AG09319 (cell line): Measurements from ENCODE around the gene ATP1A2.

Source experiments
- DNase-seq: peaks from one replicate; pipeline ENCODE4 v3.0.0-alpha.2; 2010; ENCODE audit warnings: low read depth; ENCODE audit errors: extremely low read depth
- TF ChIP-seq, protein P1 (sequence below): IDR thresholded peaks from 2 replicates; pipeline ENCODE4 v1.5.1; 2011; ENCODE audit warnings: low read depth, mild to moderate bottlenecking, inconsistent platforms, low read length, moderate library complexity

The ATP1A2 gene

DNA sequence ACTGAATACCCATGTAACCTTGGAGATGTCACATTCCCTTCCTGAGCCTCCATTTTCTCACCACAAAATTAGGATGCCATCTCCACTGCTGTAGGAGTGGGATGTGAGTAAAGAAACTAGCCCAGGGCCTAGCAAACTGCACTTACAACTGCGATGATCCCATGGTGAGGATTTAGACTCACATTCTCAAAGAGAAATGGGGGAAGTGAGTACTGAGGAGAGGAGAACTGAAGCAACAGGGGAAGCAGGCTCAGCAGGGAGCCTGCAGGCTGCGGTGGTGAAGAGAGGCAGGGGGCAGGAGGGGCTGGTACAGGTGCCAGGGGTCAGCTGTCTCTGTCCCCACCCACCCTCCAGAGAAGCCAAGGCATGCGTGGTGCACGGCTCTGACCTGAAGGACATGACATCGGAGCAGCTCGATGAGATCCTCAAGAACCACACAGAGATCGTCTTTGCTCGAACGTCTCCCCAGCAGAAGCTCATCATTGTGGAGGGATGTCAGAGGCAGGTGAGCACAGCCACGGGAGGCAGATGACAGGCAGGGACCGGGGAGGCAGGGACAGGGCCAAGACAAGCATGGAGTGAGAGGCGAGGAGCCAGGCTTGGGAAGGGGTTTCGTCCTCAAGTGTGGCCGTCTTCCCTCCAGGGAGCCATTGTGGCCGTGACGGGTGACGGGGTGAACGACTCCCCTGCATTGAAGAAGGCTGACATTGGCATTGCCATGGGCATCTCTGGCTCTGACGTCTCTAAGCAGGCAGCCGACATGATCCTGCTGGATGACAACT is 19.4 kb downstream of the ATP1A2 start:
- DNase-seq = no peak

DNA sequence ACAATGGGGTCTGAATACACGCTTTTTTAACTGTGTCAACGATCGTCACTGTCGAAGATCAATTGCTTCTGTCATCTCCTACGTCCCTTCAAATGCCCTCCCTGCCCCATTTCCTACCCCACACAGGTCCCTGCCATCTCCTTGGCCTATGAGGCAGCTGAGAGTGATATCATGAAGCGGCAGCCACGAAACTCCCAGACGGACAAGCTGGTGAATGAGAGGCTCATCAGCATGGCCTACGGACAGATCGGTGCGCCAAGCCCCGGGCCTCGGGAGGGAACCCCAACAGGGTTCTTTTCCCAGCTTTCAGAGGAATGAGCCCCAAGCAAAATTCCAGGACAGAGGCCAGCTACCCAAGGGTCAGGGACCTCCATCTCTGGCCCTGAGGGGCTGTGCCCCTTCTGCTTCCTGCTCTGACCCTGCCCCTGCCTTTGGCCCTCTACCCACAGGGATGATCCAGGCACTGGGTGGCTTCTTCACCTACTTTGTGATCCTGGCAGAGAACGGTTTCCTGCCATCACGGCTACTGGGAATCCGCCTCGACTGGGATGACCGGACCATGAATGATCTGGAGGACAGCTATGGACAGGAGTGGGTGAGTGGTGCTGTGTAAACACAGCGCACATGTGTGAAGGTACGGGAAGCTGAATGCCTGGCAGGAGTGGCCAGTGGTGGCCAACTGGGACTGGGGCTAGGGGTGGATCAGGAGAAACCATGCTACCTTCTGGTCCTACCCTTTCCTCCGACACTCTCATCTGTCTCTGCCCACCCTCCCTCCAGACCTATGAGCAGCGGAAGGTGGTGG is 20.8 kb downstream of the ATP1A2 start:
- TF ChIP-seq, protein P1, sequence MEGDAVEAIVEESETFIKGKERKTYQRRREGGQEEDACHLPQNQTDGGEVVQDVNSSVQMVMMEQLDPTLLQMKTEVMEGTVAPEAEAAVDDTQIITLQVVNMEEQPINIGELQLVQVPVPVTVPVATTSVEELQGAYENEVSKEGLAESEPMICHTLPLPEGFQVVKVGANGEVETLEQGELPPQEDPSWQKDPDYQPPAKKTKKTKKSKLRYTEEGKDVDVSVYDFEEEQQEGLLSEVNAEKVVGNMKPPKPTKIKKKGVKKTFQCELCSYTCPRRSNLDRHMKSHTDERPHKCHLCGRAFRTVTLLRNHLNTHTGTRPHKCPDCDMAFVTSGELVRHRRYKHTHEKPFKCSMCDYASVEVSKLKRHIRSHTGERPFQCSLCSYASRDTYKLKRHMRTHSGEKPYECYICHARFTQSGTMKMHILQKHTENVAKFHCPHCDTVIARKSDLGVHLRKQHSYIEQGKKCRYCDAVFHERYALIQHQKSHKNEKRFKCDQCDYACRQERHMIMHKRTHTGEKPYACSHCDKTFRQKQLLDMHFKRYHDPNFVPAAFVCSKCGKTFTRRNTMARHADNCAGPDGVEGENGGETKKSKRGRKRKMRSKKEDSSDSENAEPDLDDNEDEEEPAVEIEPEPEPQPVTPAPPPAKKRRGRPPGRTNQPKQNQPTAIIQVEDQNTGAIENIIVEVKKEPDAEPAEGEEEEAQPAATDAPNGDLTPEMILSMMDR = no peak

More for the DNA sequence above, 19.4 kb downstream of the ATP1A2 start:
- TF ChIP-seq, protein P1 = no peak

DNA sequence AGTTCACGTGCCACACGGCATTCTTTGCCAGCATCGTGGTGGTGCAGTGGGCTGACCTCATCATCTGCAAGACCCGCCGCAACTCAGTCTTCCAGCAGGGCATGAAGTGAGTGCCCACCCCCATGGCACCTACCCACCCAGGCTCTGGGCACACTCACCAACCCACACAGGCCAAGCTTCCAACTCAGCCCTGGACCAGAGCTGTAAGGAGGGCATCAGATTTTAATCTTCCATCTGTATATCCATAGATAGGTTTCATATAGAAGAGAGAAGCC is 21.3 kb downstream of the ATP1A2 start:
- DNase-seq = no peak
- TF ChIP-seq, protein P1 = no peak

More for the DNA sequence above, 20.8 kb downstream of the ATP1A2 start:
- no peak for DNase-seq

DNA sequence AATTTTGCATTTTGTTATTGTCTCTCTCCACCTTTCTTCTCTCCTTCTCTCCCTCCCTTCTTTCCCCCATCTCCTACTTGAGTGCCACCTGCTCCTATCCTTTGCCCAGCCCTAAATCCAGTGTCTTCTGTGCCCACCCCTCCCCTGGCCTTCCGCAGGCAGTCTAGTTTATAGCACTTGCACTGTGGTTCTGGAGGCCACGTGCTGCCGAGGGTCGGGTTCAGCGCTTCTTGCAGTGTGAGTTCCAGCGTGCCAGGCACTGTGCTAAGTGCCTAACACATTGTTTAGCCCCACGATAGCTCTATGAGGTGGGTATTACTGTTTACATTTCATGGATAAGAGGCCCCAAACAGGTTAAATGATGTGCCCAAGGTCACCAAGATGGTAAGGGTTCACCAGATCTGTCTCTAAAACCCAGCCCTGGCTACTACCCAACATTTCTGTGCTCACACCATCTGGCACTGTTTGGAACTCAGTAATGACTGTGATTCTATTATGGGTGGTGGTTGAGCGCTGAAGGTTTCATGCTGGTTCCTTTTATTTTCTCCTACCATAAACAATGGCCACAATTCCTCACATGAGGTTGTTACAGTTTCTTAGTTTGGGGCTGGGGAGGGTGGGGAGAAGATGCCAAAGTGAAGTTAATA is 21.8 kb downstream of the ATP1A2 start:
- TF ChIP-seq, protein P1 = no peak
- no peak for DNase-seq

DNA sequence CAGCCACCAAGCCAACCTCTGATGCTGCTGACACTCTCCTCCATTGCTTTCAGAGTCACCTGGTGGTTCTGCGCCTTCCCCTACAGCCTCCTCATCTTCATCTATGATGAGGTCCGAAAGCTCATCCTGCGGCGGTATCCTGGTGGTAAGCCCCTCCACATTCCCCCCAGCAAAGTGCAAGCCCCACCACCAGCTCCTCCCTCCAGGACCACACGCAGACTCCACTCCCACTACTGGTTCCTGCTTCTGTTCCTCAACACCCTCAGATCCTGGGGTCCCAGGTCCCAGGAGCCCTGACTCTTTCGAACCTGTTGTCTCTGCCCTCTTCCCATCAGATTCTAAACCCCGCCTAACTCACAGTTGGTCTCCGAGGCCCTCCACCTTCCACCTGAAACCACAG is 24.3 kb downstream of the ATP1A2 start:
- DNase-seq = no peak
- TF ChIP-seq, protein P1 = no peak

DNA sequence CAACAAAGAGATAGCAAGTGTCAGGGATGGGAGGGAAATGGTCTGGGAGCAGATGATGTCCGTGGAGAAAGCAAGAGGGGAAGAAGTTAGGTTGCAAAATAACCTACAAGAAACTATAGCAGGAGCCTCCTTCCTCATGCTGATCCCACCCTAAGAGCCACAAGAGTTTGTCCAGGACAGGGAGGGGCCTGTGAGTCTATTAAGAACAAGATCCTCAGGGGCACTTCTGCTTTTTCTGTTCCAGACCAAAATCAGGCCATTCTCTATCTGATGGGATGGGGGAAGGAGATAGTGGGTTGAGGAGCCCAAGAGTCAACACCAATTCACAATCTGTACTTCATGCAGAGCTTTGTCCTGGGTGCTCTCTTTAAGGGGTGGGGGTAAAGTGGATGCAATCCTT is 28.1 kb downstream of the ATP1A2 start:
- DNase-seq = no peak
- TF ChIP-seq, protein P1 = no peak

DNA sequence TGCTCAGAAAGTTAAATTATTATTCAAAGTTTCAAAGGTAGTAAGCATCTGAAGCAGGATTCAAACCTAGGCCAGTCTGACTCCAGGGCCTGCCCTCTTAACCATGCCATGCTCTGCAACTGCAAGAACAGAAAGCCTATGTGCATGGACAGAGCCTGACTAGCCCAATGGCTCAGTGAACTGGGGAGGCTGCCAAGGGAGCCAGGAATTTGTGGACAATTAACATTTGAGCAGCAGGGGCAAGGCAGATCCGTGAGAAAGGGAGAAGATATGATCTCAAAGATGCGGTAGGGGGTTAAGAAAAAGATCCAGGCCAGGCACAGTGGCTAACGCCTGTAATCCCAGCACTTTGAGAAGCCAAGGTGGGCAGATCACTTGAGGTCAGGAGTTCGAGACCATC is 29.4 kb downstream of the ATP1A2 start:
- DNase-seq = no peak

More for the DNA sequence above, 29.4 kb downstream of the ATP1A2 start:
- TF ChIP-seq, protein P1 = no peak
